Lower leg skin (tissue), 3 donors: ENCODE data around the gene GNG7.

Experiments
- CTCF ChIP-seq, 3 donors: fragments of 450-650 bp; IDR thresholded peaks; one replicate each; pipeline ENCODE4 v1.5.1; 2016; ENCODE audit warnings: antibody characterized with exemption in 3 of 3, mild to moderate bottlenecking in 3 of 3, moderate library complexity in 2 of 3
- POLR2A ChIP-seq, 2 donors: fragments of 450-650 bp; IDR thresholded peaks; one replicate each; pipeline ENCODE4 v1.6.1; 2016 to 2017; ENCODE audit warnings: antibody characterized with exemption in 2 of 2, mild to moderate bottlenecking in 1 of 2, moderate library complexity in 1 of 2

GRCh38 chr19:2723345-2723715, 20.8 kb upstream of the GNG7 start:
- no peak for TF ChIP-seq CTCF (IDR thresholded peaks at IDR 0.05)
- TF ChIP-seq POLR2A (IDR thresholded peaks at IDR 0.05) = no peak
